ENCODE data around the gene PSMB7.

PSMB7 gene

GRCh38 chr9:124368692-124369091, 46.5 kb downstream of the PSMB7 start:
- DNase-seq (ENCODE audit: extremely low read depth, low read depth) = no peak
- no peak for TF ChIP-seq CTCF (IDR thresholded peaks at IDR 0.05; ENCODE audit: low read depth, low read length, missing control alignments)
- H3K4me3 ChIP-seq (replicated peaks; ENCODE audit: low read depth, low read length) = no peak overlapping the region

- no peak for TF ChIP-seq CTCF (IDR thresholded peaks at IDR 0.05; ENCODE audit: low read depth, low read length, missing control alignments)
- no peak overlapping the region for H3K4me3 ChIP-seq (replicated peaks; ENCODE audit: low read depth, low read length)
- DNase-seq (ENCODE audit: extremely low read depth, low read depth) = no peak
These were observed 48.6 kb downstream of the PSMB7 start for GRCh38 chr9:124366476-124367220.

GRCh38 chr9:124365036-124365435, 50.2 kb downstream of the PSMB7 start:
- DNase-seq (ENCODE audit: extremely low read depth, low read depth) = no peak
- TF ChIP-seq CTCF (IDR thresholded peaks at IDR 0.05; ENCODE audit: low read depth, low read length, missing control alignments) = no peak

GRCh38 chr9:124364141-124364540, 51.1 kb downstream of the PSMB7 start:
- no peak overlapping the region for H3K4me3 ChIP-seq (replicated peaks; ENCODE audit: low read depth, low read length)
- no peak for DNase-seq (ENCODE audit: extremely low read depth, low read depth)
- TF ChIP-seq CTCF (IDR thresholded peaks at IDR 0.05; ENCODE audit: low read depth, low read length, missing control alignments) = no peak

More at GRCh38 chr9:124365036-124365435, 50.2 kb downstream of the PSMB7 start:
- H3K4me3 ChIP-seq (replicated peaks; ENCODE audit: low read depth, low read length) = no peak overlapping the region

- no peak for DNase-seq (ENCODE audit: extremely low read depth, low read depth)
- no peak overlapping the region for H3K4me3 ChIP-seq (replicated peaks; ENCODE audit: low read depth, low read length)
- TF ChIP-seq CTCF (IDR thresholded peaks at IDR 0.05; ENCODE audit: low read depth, low read length, missing control alignments) = no peak
These were observed 51.7 kb downstream of the PSMB7 start for GRCh38 chr9:124363326-124364096.

- TF ChIP-seq CTCF (IDR thresholded peaks at IDR 0.05; ENCODE audit: low read depth, low read length, missing control alignments) = no peak
- no peak overlapping the region for H3K4me3 ChIP-seq (replicated peaks; ENCODE audit: low read depth, low read length)
- DNase-seq (ENCODE audit: extremely low read depth, low read depth) = no peak
These were observed 54.1 kb downstream of the PSMB7 start for GRCh38 chr9:124361128-124361527.
